Measurements from ENCODE around the gene COL11A2.

DNA sequence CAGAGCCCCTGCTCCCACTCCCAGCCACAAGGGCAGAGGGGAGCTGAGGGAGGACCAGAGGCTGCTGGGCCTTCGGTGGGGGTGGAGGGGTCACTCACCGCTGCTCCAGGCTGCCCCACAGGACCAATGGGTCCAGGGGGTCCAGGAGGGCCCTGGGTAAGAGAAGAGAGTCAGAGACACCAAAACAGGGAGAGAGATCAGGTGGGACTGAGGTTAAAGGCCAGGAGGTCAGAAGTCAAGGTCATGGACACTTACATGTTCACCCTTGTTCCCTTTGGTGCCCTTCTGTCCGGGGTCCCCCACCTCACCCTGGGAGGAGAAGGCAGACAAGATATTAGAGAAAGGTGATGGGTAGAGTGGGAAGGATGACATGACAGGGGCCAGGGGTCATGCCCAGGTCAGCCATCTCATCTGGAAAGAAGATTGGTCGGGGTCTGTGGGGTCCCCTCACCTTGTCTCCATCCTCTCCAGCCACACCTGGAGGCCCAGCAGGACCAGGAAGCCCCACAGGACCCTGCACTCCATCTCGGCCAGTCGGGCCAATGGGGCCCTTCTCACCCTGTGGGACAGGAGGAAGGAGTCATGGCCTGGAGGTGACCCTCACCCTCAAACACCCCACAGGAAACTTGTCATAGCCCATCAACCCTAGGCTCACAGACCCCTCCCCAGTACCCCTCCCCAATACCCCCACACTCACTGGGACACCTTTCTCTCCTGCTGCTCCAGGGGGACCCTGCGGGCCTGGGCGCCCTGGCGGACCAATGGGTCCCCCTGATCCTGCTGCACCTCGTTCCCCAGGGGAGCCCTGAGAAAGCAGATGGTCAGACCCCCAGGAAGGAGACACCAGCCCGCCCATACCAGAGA is 21.0 kb downstream of the COL11A2 start:
- no peak for TF ChIP-seq EZH2 (IDR thresholded peaks at IDR 0.05)
- TF ChIP-seq POLR2AphosphoS5 (IDR thresholded peaks at IDR 0.05; ENCODE audit: borderline replicate concordance, low read depth, low read length), result no peak

All from SK-N-MC (cell line).